Upper lobe of left lung (tissue), 6 donors: ENCODE measurements around the gene CHRNA4. TPM values are rescaled to one million over a fixed set of nuclear protein-coding genes. Genes with fewer than 3 reads are reported as not detected.

ENCODE experiments used
- ATAC-seq, 2 donors: fragments of 200-7000 bp; cut with Tn5 transposase; one replicate each; pipeline ENCODE4 v1.9.1; 2022; ENCODE audit warnings: mild to moderate bottlenecking in 2 of 2, moderate library complexity in 2 of 2; ENCODE audit not compliant: low FRiP score in 2 of 2
- DNase-seq, 2 donors: peaks; one replicate each; pipeline ENCODE4 v3.0.0-alpha.2; 2019 to 2020
- H3K27ac ChIP-seq, 4 donors: fragments of 200-600 bp; sonication (generic); one replicate each; pipeline ENCODE4 v1.5.1; 2016 to 2019
- H3K27me3 ChIP-seq, 4 donors: fragments of 200-600 bp; sonication (generic); one replicate each; pipeline ENCODE4 v1.5.1; 2017 to 2019
- H3K36me3 ChIP-seq, 4 donors: fragments of 200-600 bp; sonication (generic); one replicate each; pipeline ENCODE4 v1.5.1; 2016 to 2019
- H3K4me1 ChIP-seq, 4 donors: fragments of 200-600 bp; sonication (generic); one replicate each; pipeline ENCODE4 v1.5.1; 2018 to 2019
- H3K4me3 ChIP-seq, 4 donors: fragments of 200-600 bp; sonication (generic); one replicate each; pipeline ENCODE4 v1.5.1; 2017 to 2019; ENCODE audit warnings: mild to moderate bottlenecking in 2 of 4, moderate library complexity in 1 of 4
- H3K9me3 ChIP-seq, 4 donors: fragments of 200-600 bp; sonication (generic); one replicate each; pipeline ENCODE4 v1.5.1; 2018 to 2019
- CTCF ChIP-seq, 6 experiments: fragments of 450-650 bp in 4 of 6; fragments of 200-600 bp in 2 of 6; sonication (generic) in 2 of 6; IDR thresholded peaks; one replicate each; pipeline ENCODE4 v1.5.1; 2016 to 2019; ENCODE audit warnings: antibody characterized with exemption in 6 of 6
- EP300 ChIP-seq, 4 donors: sonication (generic); formaldehyde crosslinking; IDR thresholded peaks; one replicate each; pipeline ENCODE4 v1.5.1; 2017; ENCODE audit warnings: antibody characterized with exemption in 4 of 4, control low read depth in 2 of 4
- POLR2A ChIP-seq, 4 donors: fragments of 450-650 bp; IDR thresholded peaks; one replicate each; pipeline ENCODE4 v1.5.1; 2016 to 2017; ENCODE audit warnings: antibody characterized with exemption in 4 of 4, mild to moderate bottlenecking in 2 of 4
- POLR2AphosphoS5 ChIP-seq, 2 donors: sonication (generic); formaldehyde crosslinking; IDR thresholded peaks; one replicate each; pipeline ENCODE4 v1.5.1; 2017; ENCODE audit warnings: antibody characterized with exemption in 2 of 2
- WGBS, 2 donors: methylation state at CpG; one replicate each; pipeline ENCODE4 v1.1.5; 2017 to 2018; 5-methylcytosine and 5-hydroxymethylcytosine counted together
- total RNA-seq, 6 donors: library from RNA; depleted of rRNA in 4 of 6; stranded (reverse); fragments of >200 nt in 4 of 6; gene quantifications; one replicate each; pipeline versions ENCODE4 v1.1.0 to v1.2.1, GENCODE V29; 2016 to 2021
- donor health status: DM: no; HTN: no; CAD: no; lungs with moderate emphysema.
- donor health status: DM: no; HTN: yes; CAD: no; lungs with severe emphysema.

The CHRNA4 gene
- total RNA-seq, 6 donors from 2014 or later, result 0.10 TPM; not detected in 5

- ATAC-seq, result no peak
Observed at GRCh38 chr20:63347950-63348827, 13.0 kb downstream of the CHRNA4 start.

GRCh38 chr20:63347081-63347741 lies 13.9 kb downstream of the CHRNA4 start:
- WGBS, 2 donors, result 78 to 82% methylated on average over 8 to 20 of the region's 33 CpGs
- Histone ChIP-seq H3K36me3 (no peaks in the 10 kb centered on the region), H3K4me1 (peaks cover 0 to 9% (median 0%) of the 10 kb centered on the region in 4 donors), H3K27ac (no peak overlapping the region), H3K4me3 (no peak overlapping the region), H3K27me3 (no peaks in the 10 kb centered on the region), H3K9me3 (no peaks in the 10 kb centered on the region)
- ATAC-seq (no peak), DNase-seq (peak in 1 of 2 donors; percentile 75)
- no peak for TF ChIP-seq EP300 (IDR thresholded peaks at IDR 0.05)
- no peak for TF ChIP-seq POLR2A (IDR thresholded peaks at IDR 0.05)
- TF ChIP-seq CTCF (IDR thresholded peaks at IDR 0.05), result no peak
- no peak for TF ChIP-seq POLR2AphosphoS5 (IDR thresholded peaks at IDR 0.05)

More at GRCh38 chr20:63347950-63348827, 13.0 kb downstream of the CHRNA4 start:
- H3K27ac ChIP-seq, result no peak overlapping the region
- peak in 1 of 2 donors; percentile 79 for DNase-seq
- 80 to 86% methylated on average over 24 to 45 of the region's 46 CpGs for WGBS, 2 donors
- TF ChIP-seq CTCF (IDR thresholded peaks at IDR 0.05), result no peak
- no peak for TF ChIP-seq POLR2A (IDR thresholded peaks at IDR 0.05)
- TF ChIP-seq POLR2AphosphoS5 (IDR thresholded peaks at IDR 0.05), result no peak
- no peak for TF ChIP-seq EP300 (IDR thresholded peaks at IDR 0.05)
- no peak overlapping the region for H3K4me3 ChIP-seq
- H3K4me1 ChIP-seq, result peaks cover 0 to 9% (median 0%) of the 10 kb centered on the region in 4 donors
- H3K9me3 ChIP-seq, result no peaks in the 10 kb centered on the region
- no peaks in the 10 kb centered on the region for H3K27me3 ChIP-seq
- H3K36me3 ChIP-seq, result no peaks in the 10 kb centered on the region

GRCh38 chr20:63346131-63347080 lies 14.7 kb downstream of the CHRNA4 start:
- Histone ChIP-seq H3K9me3 (no peaks in the 10 kb centered on the region), H3K4me1 (peaks cover 0 to 9% (median 0%) of the 10 kb centered on the region in 4 donors), H3K27me3 (no peaks in the 10 kb centered on the region), H3K4me3 (no peak overlapping the region), H3K27ac (no peak overlapping the region), H3K36me3 (no peaks in the 10 kb centered on the region)
- peak in 1 of 2 donors; percentile 82 for DNase-seq
- TF ChIP-seq CTCF (IDR thresholded peaks at IDR 0.05) (no peak), POLR2AphosphoS5 (IDR thresholded peaks at IDR 0.05) (no peak), EP300 (IDR thresholded peaks at IDR 0.05) (no peak), POLR2A (IDR thresholded peaks at IDR 0.05) (no peak)
- no peak for ATAC-seq
- 71 to 75% methylated on average over 31 to 50 of the region's 50 CpGs for WGBS, 2 donors

GRCh38 chr20:63345328-63346100 lies 15.6 kb downstream of the CHRNA4 start:
- Histone ChIP-seq H3K27ac (no peak overlapping the region), H3K4me3 (no peak overlapping the region), H3K9me3 (no peaks in the 10 kb centered on the region), H3K4me1 (peaks cover 0 to 9% (median 0%) of the 10 kb centered on the region in 4 donors), H3K27me3 (no peaks in the 10 kb centered on the region), H3K36me3 (no peaks in the 10 kb centered on the region)
- DNase-seq (peak in 1 of 2 donors; percentile 88), ATAC-seq (no peak)
- TF ChIP-seq CTCF (IDR thresholded peaks at IDR 0.05) (no peak), POLR2A (IDR thresholded peaks at IDR 0.05) (no peak), EP300 (IDR thresholded peaks at IDR 0.05) (no peak), POLR2AphosphoS5 (IDR thresholded peaks at IDR 0.05) (no peak)
- 58 to 60% methylated on average over 2 to 20 of the region's 27 CpGs for WGBS, 2 donors
